Retina (tissue), 1 donor: Measurements from ENCODE around the gene XIAP.

ENCODE experiments used
- DNase-seq: peaks from one replicate; pipeline ENCODE4 v3.0.0-alpha.2; 2016

Gene XIAP

DNA sequence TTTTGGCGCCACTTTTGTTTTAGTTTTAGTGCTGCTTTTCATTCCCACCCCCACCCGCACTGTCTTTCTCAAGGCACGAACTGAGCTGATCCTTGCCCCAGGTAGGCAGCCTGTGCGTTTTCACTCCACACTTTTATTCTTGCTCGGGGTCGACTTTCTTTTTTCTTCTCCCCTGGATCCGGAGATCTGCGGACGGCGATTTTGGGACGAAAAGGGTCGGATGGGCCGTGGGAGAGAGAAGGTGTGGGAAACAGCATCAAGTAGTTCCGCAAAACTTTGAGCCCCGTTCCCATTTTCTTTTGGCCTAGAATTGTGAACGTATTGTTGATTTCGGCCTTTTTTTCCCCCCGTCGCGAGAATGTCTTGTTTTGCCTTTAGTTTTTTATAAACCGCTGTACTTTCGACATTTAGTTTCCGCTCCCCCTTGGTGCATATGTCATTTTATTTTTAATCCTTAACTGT lies 102.2 kb downstream of the XIAP start:
- DNase-seq = no peak

GRCh38 chrX:123962794-123963373 lies 103.0 kb downstream of the XIAP start:
- peak; percentile 78 for DNase-seq
